GM18502 (cell line): ENCODE results near the gene ALPK3.
"Not testable (repeated sequence)": the region's sequence is repeated elsewhere in the genome, so short reads cannot be mapped to it uniquely, and the experiment has no call there.

Experiments used
- ATAC-seq: cut with Tn5 transposase; IDR thresholded peaks from one replicate; pipeline ENCODE4 v1.9.1; 2021; ENCODE audit warnings: mild to moderate bottlenecking; ENCODE audit not compliant: unreplicated experiment, poor library complexity

The ALPK3 gene

GRCh38 chr15:84865074-84865569 lies 48.0 kb downstream of the ALPK3 start:
- ATAC-seq = no peak

- no peak for ATAC-seq
Observed at GRCh38 chr15:84868037-84868880, 51.1 kb downstream of the ALPK3 start.

GRCh38 chr15:84869510-84869909 lies 52.4 kb downstream of the ALPK3 start:
- ATAC-seq = no peak

GRCh38 chr15:84871428-84871985 lies 54.4 kb downstream of the ALPK3 start:
- no peak for ATAC-seq

GRCh38 chr15:84872009-84872910 lies 55.1 kb downstream of the ALPK3 start:
- no peak for ATAC-seq

GRCh38 chr15:84873997-84874396 lies 56.8 kb downstream of the ALPK3 start:
- no peak for ATAC-seq

- ATAC-seq = no peak
Observed at GRCh38 chr15:84874981-84875699, 58.0 kb downstream of the ALPK3 start.

GRCh38 chr15:84876269-84876668 lies 59.1 kb downstream of the ALPK3 start:
- no peak for ATAC-seq

GRCh38 chr15:84877701-84878100 lies 60.5 kb downstream of the ALPK3 start:
- ATAC-seq = not testable (repeated sequence)

GRCh38 chr15:84878504-84878903 lies 61.3 kb downstream of the ALPK3 start:
- ATAC-seq = no peak

- ATAC-seq = no peak
Observed at GRCh38 chr15:84879088-84879780, 62.1 kb downstream of the ALPK3 start.

GRCh38 chr15:84880007-84880406 lies 62.9 kb downstream of the ALPK3 start:
- ATAC-seq = no peak

- no peak for ATAC-seq
Observed at GRCh38 chr15:84880822-84881519, 63.8 kb downstream of the ALPK3 start.

- ATAC-seq = no peak
Observed at GRCh38 chr15:84881520-84881830, 64.3 kb downstream of the ALPK3 start.

GRCh38 chr15:84883466-84883865 lies 66.3 kb downstream of the ALPK3 start:
- no peak for ATAC-seq

GRCh38 chr15:84883916-84884781 lies 67.0 kb downstream of the ALPK3 start, which contains the start of gene SLC28A1:
Gene SLC28A1, plus strand, starts transcription at chr15:84884662. Its CDS starts 3,099 bp downstream, at chr15:84887761.
- no peak for ATAC-seq

GRCh38 chr15:84885801-84886200 lies 68.6 kb downstream of the ALPK3 start:
- ATAC-seq = no peak
